HepG2 (cell line): ENCODE data around the gene COPS7A. TPM values are rescaled to one million over a fixed set of nuclear protein-coding genes. Genes with fewer than 3 reads are reported as not detected.

Experiments
- ATAC-seq: fragments of 200-7000 bp; cut with Tn5 transposase; 3 replicates; pipeline ENCODE4 v1.9.1; 2020; ENCODE audit warnings: mild to moderate bottlenecking, moderate library complexity
- BruUV-seq: library from RNA; stranded (reverse); fragments of 400-500 nt; replicated peaks from 2 replicates; lab custom pipeline; 2021; lab: Mats Ljungman, UMichigan
- CTCF ChIA-PET: fragments of 300-600 bp; formaldehyde crosslinking; extraction: SDS; loops from one replicate; lab custom pipeline; 2021; ENCODE audit warnings: low total read pairs, inconsistent platforms, low intra/inter-chr PET ratio; lab: Yijun Ruan, JAX
- POLR2A ChIA-PET: fragments of 350-600 bp; sonication (Branson Sonifier 250); formaldehyde crosslinking; loops from one replicate; lab custom pipeline; 2020; ENCODE audit warnings: antibody characterized with exemption, inconsistent platforms; lab: Yijun Ruan, JAX
- DNase-seq: peaks from one replicate; pipeline ENCODE4 v3.0.0-alpha.2; 2015; ENCODE audit warnings: low spot score
- FAIRE-seq: peaks from 3 replicates; lab custom pipeline; 2011; peaks lifted over from hg19 to GRCh38; lab: Jason Lieb, UNC
- H2AFZ ChIP-seq: one replicate; pipeline ENCODE4 v1.6.1; 2011; ENCODE audit warnings: low read length, inconsistent platforms
- H3K27ac ChIP-seq: fragments of 300-600 bp; 3 replicates; pipeline ENCODE4 v1.8.0; 2011; ENCODE audit warnings: mixed run types, mild to moderate bottlenecking, mixed read lengths, low read length, inconsistent platforms; ENCODE audit not compliant: insufficient read depth; ENCODE audit errors: extremely low read length
- H3K27me3 ChIP-seq, 2 experiments: fragments of 200-600 bp in 1 of 2; 2 replicates in 1 of 2; 3 replicates in 1 of 2; pipeline versions ENCODE4 v1.6.0 to v1.8.0; 2011; ENCODE audit warnings: low read length in 2 of 2, mild to moderate bottlenecking in 2 of 2, moderate library complexity in 2 of 2, inconsistent platforms in 1 of 2; ENCODE audit not compliant: insufficient read depth in 2 of 2, control insufficient read depth in 1 of 2
- H3K36me3 ChIP-seq, 2 experiments: fragments of 200-600 bp in 1 of 2; replicated peaks in 1 of 2; 2 replicates in 1 of 2; 3 replicates in 1 of 2; pipeline versions ENCODE4 v1.5.1 to v1.8.0; 2011; ENCODE audit warnings: low read length in 2 of 2, inconsistent platforms in 1 of 2; ENCODE audit not compliant: insufficient read depth in 2 of 2, control insufficient read depth in 1 of 2
- H3K4me1 ChIP-seq: 2 replicates; pipeline ENCODE4 v1.5.1; 2012; ENCODE audit warnings: low read length, inconsistent platforms; ENCODE audit not compliant: insufficient read depth
- H3K4me2 ChIP-seq: 2 replicates; pipeline ENCODE4 v1.6.0; 2011; ENCODE audit warnings: low read depth, low read length, inconsistent platforms
- H3K4me3 ChIP-seq, 3 experiments: fragments of 200-600 bp in 1 of 3; sonication (generic), shearing (Covaris generic) in 1 of 3; replicated peaks in 1 of 3; 2 replicates each; pipeline ENCODE4 v1.5.1; 2011 to 2016; ENCODE audit warnings: low read length in 3 of 3, inconsistent platforms in 2 of 3, low read depth in 2 of 3, mild to moderate bottlenecking in 2 of 3, control low read depth in 1 of 3, mixed read lengths in 1 of 3; ENCODE audit not compliant: insufficient read depth in 1 of 3
- H3K79me2 ChIP-seq: one replicate; pipeline ENCODE4 v1.6.1; 2011; ENCODE audit warnings: low read length, inconsistent platforms; ENCODE audit not compliant: insufficient read depth
- H3K9ac ChIP-seq: 2 replicates; pipeline ENCODE4 v1.6.0; 2011; ENCODE audit warnings: mild to moderate bottlenecking, low read depth, low read length, inconsistent platforms; ENCODE audit not compliant: insufficient read depth
- H3K9me3 ChIP-seq: 2 replicates; pipeline ENCODE4 v1.5.1; 2012; ENCODE audit warnings: mild to moderate bottlenecking, low read length
- H4K20me1 ChIP-seq: 2 replicates; pipeline ENCODE4 v1.6.0; 2011; ENCODE audit warnings: inconsistent platforms, mild to moderate bottlenecking, low read length, moderate library complexity; ENCODE audit not compliant: insufficient read depth
- ATAD3A ChIP-seq: sonication (generic); formaldehyde crosslinking; IDR thresholded peaks from 2 replicates; pipeline ENCODE4 v1.4.0; 2020; ENCODE audit warnings: missing genetic modification reagents
- KAT7 ChIP-seq: IDR thresholded peaks from 2 replicates; pipeline ENCODE4 v1.6.1; 2018; ENCODE audit warnings: borderline replicate concordance, missing compliant biosample characterization
- MEIS1 ChIP-seq: sonication (generic); formaldehyde crosslinking; IDR thresholded peaks from 2 replicates; pipeline ENCODE4 v1.9.0; 2021; ENCODE audit warnings: mild to moderate bottlenecking, missing genetic modification reagents, moderate library complexity, borderline replicate concordance
- SP140L ChIP-seq: sonication (generic); formaldehyde crosslinking; IDR thresholded peaks from 2 replicates; pipeline ENCODE4 v1.4.0; 2020; ENCODE audit warnings: missing genetic modification reagents, borderline replicate concordance
- ZNF274 ChIP-seq: sonication (generic); formaldehyde crosslinking; IDR thresholded peaks from 2 replicates; pipeline ENCODE4 v1.5.1; 2020; ENCODE audit warnings: mild to moderate bottlenecking, missing genetic modification reagents
- ZNF782 ChIP-seq: sonication (generic); formaldehyde crosslinking; IDR thresholded peaks from 2 replicates; pipeline ENCODE4 v1.4.0; 2020; ENCODE audit warnings: missing genetic modification reagents, mild to moderate bottlenecking, borderline replicate concordance
- WGBS: methylation state at CpG from one replicate; pipeline ENCODE4 v1.1.6; 2017; ENCODE audit warnings: low lambda C conversion rate; 5-methylcytosine and 5-hydroxymethylcytosine counted together
- in situ Hi-C: cut with HindIII; loops from 2 replicates; pipeline ENCODE4 v1.10.0; 2017; ENCODE audit warnings: low pct_unique_long_range_greater_than_20kb; ENCODE audit not compliant: extremely low pct_ligation_motif_present
- intact Hi-C: fragments of 100-400 bp; cut with micrococcal nuclease; formaldehyde crosslinking; loops from one replicate; pipeline ENCODE4 v1.10.0; 2022; ENCODE audit not compliant: unreplicated experiment
- polyA plus RNA-seq, 8 experiments: library from polyadenylated mRNA; depleted of rRNA in 3 of 8; stranded (reverse) in 7 of 8; unstranded in 1 of 8; fragments of >200 nt; fragmentation: Illumina TruSeq in 4 of 8; extraction: Trizol in 4 of 8; gene quantifications; 2 replicates each; pipeline versions ENCODE4 v1.2.1 to v1.2.3, GENCODE V29; 2011 to 2016; ENCODE audit warnings: low read depth in 4 of 8, missing spikeins in 1 of 8, mixed read lengths in 1 of 8; ENCODE audit not compliant: insufficient read depth in 1 of 8
- total RNA-seq, 5 experiments: library from RNA; depleted of rRNA; stranded (reverse); fragments of >200 nt; fragmentation: Illumina TruSeq; extraction: Trizol; gene quantifications; 2 replicates each; pipeline ENCODE4 v1.2.3, GENCODE V29; 2016; ENCODE audit warnings: low read depth in 1 of 5
- TF ChIP-seq, protein P1 (sequence below): sonication (generic); formaldehyde crosslinking; IDR thresholded peaks from 2 replicates; pipeline ENCODE4 v1.5.1; 2020; ENCODE audit warnings: missing genetic modification reagents, mild to moderate bottlenecking, borderline replicate concordance
- TF ChIP-seq, protein P2 (sequence below): sonication (generic); formaldehyde crosslinking; conservative IDR thresholded peaks from 2 replicates; pipeline ENCODE4 v1.8.0; 2022; ENCODE audit warnings: missing genetic modification reagents
- TF ChIP-seq, protein P3 (sequence below): IDR thresholded peaks from 2 replicates; pipeline ENCODE4 v1.6.1; 2016; ENCODE audit warnings: mild to moderate bottlenecking, missing biosample characterization, missing genetic modification reagents
- TF ChIP-seq, protein P4 (sequence below): sonication (generic); formaldehyde crosslinking; IDR thresholded peaks from 2 replicates; pipeline ENCODE4 v1.5.0; 2020; ENCODE audit warnings: mild to moderate bottlenecking, missing genetic modification reagents, moderate library complexity
- TF ChIP-seq, protein P5 (sequence below): sonication (generic); formaldehyde crosslinking; conservative IDR thresholded peaks from 2 replicates; pipeline ENCODE4 v1.8.0; 2022; ENCODE audit warnings: low read depth, missing genetic modification reagents

The COPS7A gene
- total and polyA plus RNA-seq, 2 of the 13 experiments (the other 11 are each of a cell fraction or from before 2014, with no cell fraction given) = 40.0 to 73.6 TPM

DNA sequence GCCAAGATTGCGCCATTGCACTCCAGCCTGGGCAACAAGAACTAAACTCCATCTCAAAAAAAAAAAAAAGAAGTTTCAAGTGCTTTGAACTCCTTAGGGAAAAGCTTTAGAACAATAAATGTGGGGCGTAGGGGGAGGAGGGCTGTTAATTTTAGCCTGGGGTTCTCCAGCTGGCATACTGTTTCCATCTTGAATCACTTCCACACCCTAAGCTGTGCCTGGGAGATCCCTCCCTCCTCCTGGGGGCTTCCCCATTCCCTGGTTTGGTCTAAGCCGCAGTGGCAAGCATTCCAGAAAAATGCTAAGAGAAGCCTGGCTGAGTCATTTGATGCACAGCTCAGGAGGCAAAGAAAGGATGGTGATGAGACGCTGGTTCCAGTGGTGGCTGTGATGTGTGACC is 32.4 kb upstream of the COPS7A start (continued):
- TF ChIP-seq KAT7 (no peak), ZNF274 (no peak)
- TF ChIP-seq, protein P1, sequence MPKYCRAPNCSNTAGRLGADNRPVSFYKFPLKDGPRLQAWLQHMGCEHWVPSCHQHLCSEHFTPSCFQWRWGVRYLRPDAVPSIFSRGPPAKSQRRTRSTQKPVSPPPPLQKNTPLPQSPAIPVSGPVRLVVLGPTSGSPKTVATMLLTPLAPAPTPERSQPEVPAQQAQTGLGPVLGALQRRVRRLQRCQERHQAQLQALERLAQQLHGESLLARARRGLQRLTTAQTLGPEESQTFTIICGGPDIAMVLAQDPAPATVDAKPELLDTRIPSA (CRISPR knock-in tag) = no peak
- TF ChIP-seq, protein P2, sequence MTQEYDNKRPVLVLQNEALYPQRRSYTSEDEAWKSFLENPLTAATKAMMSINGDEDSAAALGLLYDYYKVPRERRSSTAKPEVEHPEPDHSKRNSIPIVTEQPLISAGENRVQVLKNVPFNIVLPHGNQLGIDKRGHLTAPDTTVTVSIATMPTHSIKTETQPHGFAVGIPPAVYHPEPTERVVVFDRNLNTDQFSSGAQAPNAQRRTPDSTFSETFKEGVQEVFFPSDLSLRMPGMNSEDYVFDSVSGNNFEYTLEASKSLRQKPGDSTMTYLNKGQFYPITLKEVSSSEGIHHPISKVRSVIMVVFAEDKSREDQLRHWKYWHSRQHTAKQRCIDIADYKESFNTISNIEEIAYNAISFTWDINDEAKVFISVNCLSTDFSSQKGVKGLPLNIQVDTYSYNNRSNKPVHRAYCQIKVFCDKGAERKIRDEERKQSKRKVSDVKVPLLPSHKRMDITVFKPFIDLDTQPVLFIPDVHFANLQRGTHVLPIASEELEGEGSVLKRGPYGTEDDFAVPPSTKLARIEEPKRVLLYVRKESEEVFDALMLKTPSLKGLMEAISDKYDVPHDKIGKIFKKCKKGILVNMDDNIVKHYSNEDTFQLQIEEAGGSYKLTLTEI (CRISPR knock-in tag) = no peak
- TF ChIP-seq, all 625 proteins: peak for 0

DNA sequence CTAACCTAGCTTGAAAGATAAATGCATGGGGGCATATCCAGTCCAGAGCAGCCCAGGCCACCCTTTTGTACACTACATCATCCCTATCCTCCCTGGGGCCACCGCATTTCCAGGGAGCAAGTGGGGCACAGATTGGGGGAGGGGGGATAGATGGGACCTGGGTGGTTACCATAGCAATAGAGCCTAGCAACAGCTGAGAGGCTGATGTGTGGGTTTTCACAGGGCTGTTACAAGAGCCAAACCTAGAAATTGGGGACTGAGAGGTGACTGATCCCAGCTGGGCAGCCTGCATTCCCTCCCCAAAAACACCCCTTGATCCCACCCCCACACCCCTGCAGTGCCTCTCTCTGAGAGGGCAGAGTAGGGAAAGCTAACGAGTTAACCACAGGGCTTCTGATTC is 31.0 kb upstream of the COPS7A start:
- ChIA-PET POLR2A (no interaction called here), CTCF (no interaction called here)
- no peak overlapping the region for H3K4me3 ChIP-seq
- FAIRE-seq = no peak
- intact Hi-C loops = no loop called here
- peaks cover 19% of the 10 kb centered on the region for H3K4me1 ChIP-seq
- H3K27me3 ChIP-seq = peaks cover 3 to 28% of the 10 kb centered on the region in 2 experiments
- no peaks in the 10 kb centered on the region for H3K9me3 ChIP-seq
- in situ Hi-C loops = no loop called here
- H4K20me1 ChIP-seq = no peaks in the 10 kb centered on the region
- ATAC-seq = no peak
- TF ChIP-seq, protein P3, sequence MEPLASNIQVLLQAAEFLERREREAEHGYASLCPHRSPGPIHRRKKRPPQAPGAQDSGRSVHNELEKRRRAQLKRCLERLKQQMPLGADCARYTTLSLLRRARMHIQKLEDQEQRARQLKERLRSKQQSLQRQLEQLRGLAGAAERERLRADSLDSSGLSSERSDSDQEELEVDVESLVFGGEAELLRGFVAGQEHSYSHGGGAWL (CRISPR knock-in tag) = no peak
- TF ChIP-seq, protein P4, sequence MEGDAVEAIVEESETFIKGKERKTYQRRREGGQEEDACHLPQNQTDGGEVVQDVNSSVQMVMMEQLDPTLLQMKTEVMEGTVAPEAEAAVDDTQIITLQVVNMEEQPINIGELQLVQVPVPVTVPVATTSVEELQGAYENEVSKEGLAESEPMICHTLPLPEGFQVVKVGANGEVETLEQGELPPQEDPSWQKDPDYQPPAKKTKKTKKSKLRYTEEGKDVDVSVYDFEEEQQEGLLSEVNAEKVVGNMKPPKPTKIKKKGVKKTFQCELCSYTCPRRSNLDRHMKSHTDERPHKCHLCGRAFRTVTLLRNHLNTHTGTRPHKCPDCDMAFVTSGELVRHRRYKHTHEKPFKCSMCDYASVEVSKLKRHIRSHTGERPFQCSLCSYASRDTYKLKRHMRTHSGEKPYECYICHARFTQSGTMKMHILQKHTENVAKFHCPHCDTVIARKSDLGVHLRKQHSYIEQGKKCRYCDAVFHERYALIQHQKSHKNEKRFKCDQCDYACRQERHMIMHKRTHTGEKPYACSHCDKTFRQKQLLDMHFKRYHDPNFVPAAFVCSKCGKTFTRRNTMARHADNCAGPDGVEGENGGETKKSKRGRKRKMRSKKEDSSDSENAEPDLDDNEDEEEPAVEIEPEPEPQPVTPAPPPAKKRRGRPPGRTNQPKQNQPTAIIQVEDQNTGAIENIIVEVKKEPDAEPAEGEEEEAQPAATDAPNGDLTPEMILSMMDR = no peak
- TF ChIP-seq MEIS1 (CRISPR knock-in tag) (no peak), ZNF782 (CRISPR knock-in tag) (no peak), SP140L (no peak), ATAD3A (CRISPR knock-in tag) (no peak)
- TF ChIP-seq, protein P5, sequence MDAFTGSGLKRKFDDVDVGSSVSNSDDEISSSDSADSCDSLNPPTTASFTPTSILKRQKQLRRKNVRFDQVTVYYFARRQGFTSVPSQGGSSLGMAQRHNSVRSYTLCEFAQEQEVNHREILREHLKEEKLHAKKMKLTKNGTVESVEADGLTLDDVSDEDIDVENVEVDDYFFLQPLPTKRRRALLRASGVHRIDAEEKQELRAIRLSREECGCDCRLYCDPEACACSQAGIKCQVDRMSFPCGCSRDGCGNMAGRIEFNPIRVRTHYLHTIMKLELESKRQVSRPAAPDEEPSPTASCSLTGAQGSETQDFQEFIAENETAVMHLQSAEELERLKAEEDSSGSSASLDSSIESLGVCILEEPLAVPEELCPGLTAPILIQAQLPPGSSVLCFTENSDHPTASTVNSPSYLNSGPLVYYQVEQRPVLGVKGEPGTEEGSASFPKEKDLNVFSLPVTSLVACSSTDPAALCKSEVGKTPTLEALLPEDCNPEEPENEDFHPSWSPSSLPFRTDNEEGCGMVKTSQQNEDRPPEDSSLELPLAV (CRISPR knock-in tag) = no peak
- TF ChIP-seq, all 625 proteins: peak for 0
- no peaks in the 10 kb centered on the region for H3K36me3 ChIP-seq
- no peak overlapping the region for H3K27ac ChIP-seq
- H3K4me2 ChIP-seq = no peak overlapping the region
- WGBS = 49% methylated on average over 2 of the region's 2 CpGs
- no peak for DNase-seq
- H3K9ac ChIP-seq = no peak overlapping the region
- no TSS peak for BruUV-seq
- H3K79me2 ChIP-seq = peaks cover 13% of the 10 kb centered on the region
- no peak overlapping the region for H2AFZ ChIP-seq
